OCI-LY1 (cell line): ENCODE results near the gene RFNG.

Experiments used
- H2AFZ ChIP-seq: fragments of 200-600 bp; sonication (generic), shearing (Covaris generic); 2 replicates; pipeline ENCODE4 v1.6.0; 2014; ENCODE audit warnings: antibody characterized with exemption, mild to moderate bottlenecking, low read length
- H3F3A ChIP-seq: fragments of 200-600 bp; sonication (generic), shearing (Covaris generic); 2 replicates; pipeline ENCODE4 v1.6.0; 2014; ENCODE audit warnings: mild to moderate bottlenecking, antibody characterized with exemption, low read length, moderate library complexity; ENCODE audit not compliant: insufficient read depth
- H3K27ac ChIP-seq: fragments of 200-600 bp; sonication (generic); 2 replicates; pipeline ENCODE4 v1.5.1; 2014; ENCODE audit warnings: low read length, mixed run types, mild to moderate bottlenecking, low read depth; ENCODE audit not compliant: poor library complexity, severe bottlenecking
- H3K27me3 ChIP-seq: fragments of 200-600 bp; sonication (generic); 2 replicates; pipeline ENCODE4 v1.6.0; 2014; ENCODE audit warnings: antibody characterized with exemption, mild to moderate bottlenecking, low read length, moderate library complexity; ENCODE audit not compliant: insufficient read depth
- H3K36me3 ChIP-seq: fragments of 200-600 bp; sonication (generic); 2 replicates; pipeline ENCODE4 v1.6.1; 2014; ENCODE audit warnings: mild to moderate bottlenecking, antibody characterized with exemption, low read length, moderate library complexity, mixed read lengths; ENCODE audit not compliant: insufficient read depth
- H3K4me1 ChIP-seq: fragments of 200-600 bp; sonication (generic); 2 replicates; pipeline ENCODE4 v1.5.1; 2014; ENCODE audit warnings: mild to moderate bottlenecking, low read length, moderate library complexity; ENCODE audit not compliant: insufficient read depth, severe bottlenecking
- H3K4me2 ChIP-seq: fragments of 200-600 bp; sonication (generic), shearing (Covaris generic); 2 replicates; pipeline ENCODE4 v1.6.1; 2014; ENCODE audit warnings: low read length
- H3K4me3 ChIP-seq: fragments of 200-600 bp; sonication (generic); 2 replicates; pipeline ENCODE4 v1.5.1; 2014; ENCODE audit warnings: low read length, low read depth, mild to moderate bottlenecking, mixed read lengths; ENCODE audit not compliant: poor library complexity, severe bottlenecking
- H3K79me2 ChIP-seq: fragments of 200-600 bp; shearing (Covaris generic); 2 replicates; pipeline ENCODE4 v1.6.1; 2016; ENCODE audit warnings: mixed run types, low read length, mixed read lengths; ENCODE audit not compliant: insufficient read depth
- H3K9ac ChIP-seq: fragments of 200-600 bp; sonication (generic), shearing (Covaris generic); 2 replicates; pipeline ENCODE4 v1.6.1; 2014; ENCODE audit warnings: mild to moderate bottlenecking, low read length, mixed read lengths
- H3K9me2 ChIP-seq: fragments of 200-600 bp; sonication (generic), shearing (Covaris generic); 2 replicates; pipeline ENCODE4 v1.6.1; 2014; ENCODE audit warnings: low read depth, mild to moderate bottlenecking, low read length, mixed read lengths
- H3K9me3 ChIP-seq: fragments of 200-600 bp; shearing (Covaris generic); 2 replicates; pipeline ENCODE4 v1.6.1; 2014; ENCODE audit warnings: low read length, mixed read lengths
- H4K20me1 ChIP-seq: fragments of 200-600 bp; sonication (generic), shearing (Covaris generic); 2 replicates; pipeline ENCODE4 v1.6.0; 2016; ENCODE audit warnings: mild to moderate bottlenecking, low read length; ENCODE audit not compliant: insufficient read depth
- EZH2 ChIP-seq: fragments of 200-600 bp; sonication (generic), shearing (Covaris generic); IDR thresholded peaks from 2 replicates; pipeline ENCODE4 v1.8.0; 2017; ENCODE audit warnings: borderline replicate concordance, mixed run types, mild to moderate bottlenecking, antibody characterized with exemption, low read length, moderate library complexity, mixed read lengths
- TF ChIP-seq, protein P1 (sequence below): fragments of 200-600 bp; sonication (generic), shearing (Covaris generic); IDR thresholded peaks from 2 replicates; pipeline ENCODE4 v1.5.1; 2017; ENCODE audit warnings: mild to moderate bottlenecking, antibody characterized with exemption, low read length, moderate library complexity, mixed read lengths

The RFNG gene

DNA sequence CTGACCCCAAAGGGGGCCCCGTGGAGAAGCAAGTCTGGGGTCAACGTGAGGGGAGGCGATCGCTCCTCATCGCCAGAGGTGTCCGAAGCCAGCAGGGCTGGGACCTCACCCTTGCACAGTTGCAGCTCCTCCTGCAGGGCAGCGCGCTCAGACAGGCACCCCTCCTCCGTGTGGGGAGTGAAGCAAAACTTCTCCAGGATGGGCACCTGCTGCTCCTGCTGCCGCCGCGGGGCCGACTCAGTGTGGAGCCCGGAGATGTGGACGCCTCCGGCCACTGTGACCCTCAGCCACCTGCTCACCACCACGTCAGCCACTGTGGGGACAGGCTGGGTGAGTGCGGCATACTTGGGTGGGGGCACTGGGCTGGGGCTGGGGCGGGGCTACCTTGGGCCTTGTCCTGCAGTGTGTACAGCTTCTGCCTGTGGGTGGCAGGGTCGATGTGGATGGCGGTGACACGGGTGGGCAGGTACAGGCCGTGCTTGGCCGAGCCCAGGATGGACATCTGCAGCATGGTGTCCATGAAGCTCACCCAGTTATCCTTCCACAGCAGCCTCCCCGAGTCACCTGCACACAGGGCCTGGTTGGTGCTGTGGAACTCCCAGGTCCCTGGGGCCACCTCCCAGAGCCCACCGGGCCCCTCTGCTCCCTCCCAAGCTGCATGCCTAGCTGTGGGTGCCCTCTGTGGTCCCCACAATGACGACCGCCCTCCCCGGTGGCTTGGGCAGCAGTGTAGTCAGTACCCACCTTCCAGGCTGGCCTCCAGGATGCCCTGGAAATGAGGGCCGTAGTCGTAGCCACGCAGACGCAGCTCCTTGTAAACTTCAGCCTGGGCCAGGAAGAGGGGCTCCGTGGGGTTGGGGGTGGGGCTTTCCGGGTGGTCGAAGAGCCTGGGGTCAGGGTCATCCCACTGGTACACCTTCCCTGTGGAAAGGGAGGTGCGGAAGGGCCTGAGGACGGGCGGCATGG lies 35.6 kb upstream of the RFNG start:
- Histone ChIP-seq H3K36me3 (peaks cover 100% of the 10 kb centered on the region), H2AFZ (no peak overlapping the region), H4K20me1 (no peaks in the 10 kb centered on the region), H3K4me1 (no peaks in the 10 kb centered on the region), H3K79me2 (no peaks in the 10 kb centered on the region), H3K4me2 (no peak overlapping the region), H3K9ac (no peak overlapping the region), H3K27me3 (no peaks in the 10 kb centered on the region), H3K4me3 (no peak overlapping the region), H3K27ac (no peak overlapping the region), H3K9me2 (no peaks in the 10 kb centered on the region), H3F3A (no peaks in the 10 kb centered on the region), H3K9me3 (no peaks in the 10 kb centered on the region)
- TF ChIP-seq, protein P1, sequence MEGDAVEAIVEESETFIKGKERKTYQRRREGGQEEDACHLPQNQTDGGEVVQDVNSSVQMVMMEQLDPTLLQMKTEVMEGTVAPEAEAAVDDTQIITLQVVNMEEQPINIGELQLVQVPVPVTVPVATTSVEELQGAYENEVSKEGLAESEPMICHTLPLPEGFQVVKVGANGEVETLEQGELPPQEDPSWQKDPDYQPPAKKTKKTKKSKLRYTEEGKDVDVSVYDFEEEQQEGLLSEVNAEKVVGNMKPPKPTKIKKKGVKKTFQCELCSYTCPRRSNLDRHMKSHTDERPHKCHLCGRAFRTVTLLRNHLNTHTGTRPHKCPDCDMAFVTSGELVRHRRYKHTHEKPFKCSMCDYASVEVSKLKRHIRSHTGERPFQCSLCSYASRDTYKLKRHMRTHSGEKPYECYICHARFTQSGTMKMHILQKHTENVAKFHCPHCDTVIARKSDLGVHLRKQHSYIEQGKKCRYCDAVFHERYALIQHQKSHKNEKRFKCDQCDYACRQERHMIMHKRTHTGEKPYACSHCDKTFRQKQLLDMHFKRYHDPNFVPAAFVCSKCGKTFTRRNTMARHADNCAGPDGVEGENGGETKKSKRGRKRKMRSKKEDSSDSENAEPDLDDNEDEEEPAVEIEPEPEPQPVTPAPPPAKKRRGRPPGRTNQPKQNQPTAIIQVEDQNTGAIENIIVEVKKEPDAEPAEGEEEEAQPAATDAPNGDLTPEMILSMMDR, result no peak
- TF ChIP-seq EZH2, result no peak

DNA sequence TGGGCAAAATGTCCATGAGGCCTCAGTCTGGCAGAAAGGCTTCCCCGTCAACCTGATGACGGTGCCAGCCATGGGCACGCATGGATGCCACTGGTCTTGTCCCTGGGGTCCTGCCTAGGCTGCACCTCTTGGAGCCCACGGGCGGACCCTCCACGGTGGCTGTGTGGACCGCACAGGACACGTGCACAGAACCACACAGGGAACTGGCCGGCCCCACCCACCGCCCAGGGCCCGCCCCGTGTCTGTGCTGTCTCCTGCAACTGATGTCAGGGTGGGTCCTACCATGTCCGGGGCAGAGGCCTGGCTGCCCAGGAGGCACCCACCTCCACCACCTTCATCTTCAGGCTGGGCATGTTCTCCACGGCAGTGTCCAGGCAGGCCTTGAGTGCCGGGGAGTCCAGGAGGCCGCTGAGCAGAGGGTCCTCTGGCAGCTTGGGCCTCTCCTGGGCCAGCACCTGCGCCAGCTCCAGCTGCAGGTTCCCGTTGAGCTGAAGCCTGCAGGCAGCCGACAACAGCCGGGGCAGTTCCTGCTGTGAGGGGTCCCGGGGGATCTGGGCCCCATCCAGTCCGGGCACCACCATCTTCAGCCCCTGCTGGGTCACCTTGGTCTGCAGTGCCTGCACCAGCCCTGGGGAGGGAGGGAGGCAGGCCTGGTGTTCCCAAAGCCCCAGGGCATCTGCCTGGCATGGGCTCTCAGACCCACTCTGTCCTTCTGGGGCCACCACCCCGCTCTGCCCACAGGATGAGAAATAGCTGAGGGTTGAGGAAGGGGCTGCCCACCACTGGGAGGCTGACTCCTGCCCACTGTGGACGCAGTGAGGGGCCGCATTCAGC lies 34.5 kb upstream of the RFNG start:
- Histone ChIP-seq H2AFZ (no peak overlapping the region), H3K9me2 (no peaks in the 10 kb centered on the region), H3K9me3 (no peaks in the 10 kb centered on the region), H3F3A (no peaks in the 10 kb centered on the region), H3K79me2 (no peaks in the 10 kb centered on the region), H3K4me2 (no peak overlapping the region), H3K36me3 (peaks cover 98% of the 10 kb centered on the region), H3K9ac (no peak overlapping the region), H3K4me3 (no peak overlapping the region), H3K27ac (no peak overlapping the region), H4K20me1 (no peaks in the 10 kb centered on the region), H3K4me1 (no peaks in the 10 kb centered on the region), H3K27me3 (no peaks in the 10 kb centered on the region)
- TF ChIP-seq EZH2, result no peak
- TF ChIP-seq, protein P1, result no peak

- Histone ChIP-seq H3K4me1 (no peaks in the 10 kb centered on the region), H3K27ac (no peak overlapping the region), H3K9me3 (no peaks in the 10 kb centered on the region), H3K9ac (no peak overlapping the region), H3K79me2 (no peaks in the 10 kb centered on the region), H2AFZ (no peak overlapping the region), H3K4me2 (no peak overlapping the region), H3F3A (no peaks in the 10 kb centered on the region), H3K36me3 (peaks cover 98% of the 10 kb centered on the region), H3K9me2 (no peaks in the 10 kb centered on the region), H3K27me3 (no peaks in the 10 kb centered on the region), H4K20me1 (no peaks in the 10 kb centered on the region), H3K4me3 (no peak overlapping the region)
- TF ChIP-seq, protein P1, result no peak
- no peak for TF ChIP-seq EZH2
Measured at GRCh38 chr17:82085031-82085861, 33.6 kb upstream of the RFNG start.
